Endothelial cell (in vitro differentiated cells): ENCODE measurements around the gene FAM107B. TPM values are rescaled to one million over a fixed set of nuclear protein-coding genes. Genes with fewer than 3 reads are reported as not detected.

Experiments used
- DNase-seq: peaks from one replicate; pipeline ENCODE4 v3.0.0; 2021; ENCODE audit warnings: low spot score
- H3K27ac Mint-ChIP-seq: one replicate; pipeline ENCODE4 v1.8.0; 2021; ENCODE audit warnings: mixed read lengths, inconsistent platforms; ENCODE audit not compliant: unreplicated experiment
- H3K27me3 Mint-ChIP-seq: one replicate; pipeline ENCODE4 v1.8.0; 2021; ENCODE audit warnings: mild to moderate bottlenecking, moderate library complexity, mixed read lengths, inconsistent platforms; ENCODE audit not compliant: unreplicated experiment
- H3K36me3 Mint-ChIP-seq: one replicate; pipeline ENCODE4 v1.8.0; 2021; ENCODE audit warnings: mild to moderate bottlenecking, low read depth, mixed read lengths, inconsistent platforms; ENCODE audit not compliant: unreplicated experiment
- H3K4me1 Mint-ChIP-seq: one replicate; pipeline ENCODE4 v1.8.0; 2021; ENCODE audit warnings: mild to moderate bottlenecking, mixed read lengths, inconsistent platforms; ENCODE audit not compliant: unreplicated experiment
- H3K4me3 Mint-ChIP-seq: one replicate; pipeline ENCODE4 v1.8.0; 2021; ENCODE audit warnings: mild to moderate bottlenecking, mixed read lengths, inconsistent platforms; ENCODE audit not compliant: unreplicated experiment
- H3K9me3 Mint-ChIP-seq: one replicate; pipeline ENCODE4 v1.8.0; 2021; ENCODE audit warnings: mixed read lengths, inconsistent platforms; ENCODE audit not compliant: unreplicated experiment
- total RNA-seq: library from RNA; stranded (reverse); fragmentation: NEBNext Ultra II Directional; extraction: Animal tissue kit (Norgen Biotek cat#: 25700); gene quantifications from one replicate; pipeline ENCODE4 v1.2.1, GENCODE V29; 2021; ENCODE audit not compliant: unreplicated experiment
- TF ChIP-seq, protein P1 (sequence below): fragments of 200-600 bp; sonication (generic); IDR thresholded peaks from one replicate; pipeline ENCODE4 v1.5.0; 2021; ENCODE audit warnings: antibody characterized with exemption; ENCODE audit not compliant: unreplicated experiment

The FAM107B gene
- total RNA-seq, 1 donor from 2014 or later: 462 TPM

- peaks cover 85% of the 10 kb centered on the region for H3K4me1 Mint-ChIP-seq
- no peak overlapping the region for H3K4me3 Mint-ChIP-seq
- DNase-seq: no peak
- H3K27ac Mint-ChIP-seq: no peak overlapping the region
- H3K27me3 Mint-ChIP-seq: peaks cover 11% of the 10 kb centered on the region
- H3K9me3 Mint-ChIP-seq: no peaks in the 10 kb centered on the region
- peaks cover 33% of the 10 kb centered on the region for H3K36me3 Mint-ChIP-seq
- TF ChIP-seq, protein P1, sequence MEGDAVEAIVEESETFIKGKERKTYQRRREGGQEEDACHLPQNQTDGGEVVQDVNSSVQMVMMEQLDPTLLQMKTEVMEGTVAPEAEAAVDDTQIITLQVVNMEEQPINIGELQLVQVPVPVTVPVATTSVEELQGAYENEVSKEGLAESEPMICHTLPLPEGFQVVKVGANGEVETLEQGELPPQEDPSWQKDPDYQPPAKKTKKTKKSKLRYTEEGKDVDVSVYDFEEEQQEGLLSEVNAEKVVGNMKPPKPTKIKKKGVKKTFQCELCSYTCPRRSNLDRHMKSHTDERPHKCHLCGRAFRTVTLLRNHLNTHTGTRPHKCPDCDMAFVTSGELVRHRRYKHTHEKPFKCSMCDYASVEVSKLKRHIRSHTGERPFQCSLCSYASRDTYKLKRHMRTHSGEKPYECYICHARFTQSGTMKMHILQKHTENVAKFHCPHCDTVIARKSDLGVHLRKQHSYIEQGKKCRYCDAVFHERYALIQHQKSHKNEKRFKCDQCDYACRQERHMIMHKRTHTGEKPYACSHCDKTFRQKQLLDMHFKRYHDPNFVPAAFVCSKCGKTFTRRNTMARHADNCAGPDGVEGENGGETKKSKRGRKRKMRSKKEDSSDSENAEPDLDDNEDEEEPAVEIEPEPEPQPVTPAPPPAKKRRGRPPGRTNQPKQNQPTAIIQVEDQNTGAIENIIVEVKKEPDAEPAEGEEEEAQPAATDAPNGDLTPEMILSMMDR: no peak
Measured at GRCh38 chr10:14557567-14557966, 217.1 kb downstream of the FAM107B start.

GRCh38 chr10:14556285-14556956, 218.3 kb downstream of the FAM107B start:
- Mint-ChIP-seq H3K27ac (peak overlapping the region; percentile 72), H3K9me3 (no peaks in the 10 kb centered on the region), H3K4me1 (peaks cover 84% of the 10 kb centered on the region), H3K36me3 (peaks cover 42% of the 10 kb centered on the region), H3K4me3 (peak overlapping the region; percentile 79), H3K27me3 (peaks cover 11% of the 10 kb centered on the region)
- no peak for DNase-seq
- TF ChIP-seq, protein P1: no peak

DNA sequence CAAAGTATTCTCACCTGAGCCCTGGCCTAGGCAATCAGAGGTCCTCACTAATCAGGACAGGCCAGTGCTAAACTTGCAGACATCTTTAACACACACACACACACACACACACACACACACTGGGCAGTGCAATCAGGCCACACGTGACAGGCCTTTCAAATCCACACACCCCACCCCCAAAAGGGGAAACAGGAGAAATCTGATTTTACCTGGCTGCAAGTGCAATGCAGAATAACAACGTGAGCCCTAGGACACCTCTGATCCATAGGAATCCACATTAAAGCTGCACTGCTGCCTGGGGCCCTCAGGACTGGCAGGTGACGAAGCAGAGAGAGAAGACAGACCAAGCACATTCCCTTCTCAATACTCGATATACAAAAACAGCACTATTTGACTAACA, 218.9 kb downstream of the FAM107B start:
- DNase-seq: no peak
- peak overlapping the region; percentile 79 for H3K4me3 Mint-ChIP-seq

DNA sequence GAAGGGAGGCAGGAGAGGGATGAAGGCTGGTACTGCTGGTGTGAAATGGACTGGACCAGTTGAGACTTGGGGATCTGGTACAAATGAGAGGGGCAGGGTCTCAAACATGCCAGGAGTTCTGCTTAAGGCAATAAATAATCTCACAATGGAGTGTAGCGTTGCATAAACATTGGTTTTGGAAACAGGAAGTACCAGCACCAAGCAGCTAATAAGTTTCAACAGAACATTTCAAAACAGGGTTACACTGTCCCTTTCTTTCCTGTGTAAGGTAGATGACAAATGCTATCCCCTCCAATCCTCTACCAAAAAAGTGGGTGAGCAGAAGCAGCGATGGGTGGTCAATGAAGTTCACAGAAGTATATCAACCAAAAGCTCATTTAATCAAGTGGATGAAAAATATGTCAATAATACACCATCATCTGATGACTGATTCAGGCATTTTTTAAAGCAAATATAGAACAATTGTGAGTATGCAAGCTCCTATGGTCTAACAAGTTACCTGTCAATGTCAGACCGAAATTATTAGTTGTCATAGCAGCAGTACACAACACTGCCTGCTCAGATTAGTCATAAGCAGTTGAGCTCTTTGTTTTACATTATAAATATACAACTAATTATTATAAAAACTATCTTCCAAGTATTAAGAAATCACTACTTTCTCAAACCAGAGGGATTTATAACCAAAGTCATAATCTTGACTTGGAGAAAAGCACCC, 220.0 kb downstream of the FAM107B start:
- peak overlapping the region; percentile 77 for H3K4me3 Mint-ChIP-seq
- H3K36me3 Mint-ChIP-seq: peaks cover 35% of the 10 kb centered on the region
- peaks cover 80% of the 10 kb centered on the region for H3K4me1 Mint-ChIP-seq
- H3K9me3 Mint-ChIP-seq: no peaks in the 10 kb centered on the region
- TF ChIP-seq, protein P1: no peak
- peaks cover 7% of the 10 kb centered on the region for H3K27me3 Mint-ChIP-seq
- H3K27ac Mint-ChIP-seq: peak overlapping the region; percentile 96
- no peak for DNase-seq

More for the DNA sequence above, 218.9 kb downstream of the FAM107B start:
- Mint-ChIP-seq H3K27ac (peak overlapping the region; percentile 72), H3K36me3 (peaks cover 36% of the 10 kb centered on the region), H3K4me1 (peaks cover 80% of the 10 kb centered on the region), H3K9me3 (no peaks in the 10 kb centered on the region), H3K27me3 (peaks cover 7% of the 10 kb centered on the region)
- TF ChIP-seq, protein P1: no peak

GRCh38 chr10:14554091-14554490, 220.6 kb downstream of the FAM107B start:
- Mint-ChIP-seq H3K9me3 (no peaks in the 10 kb centered on the region), H3K27me3 (peaks cover 9% of the 10 kb centered on the region), H3K36me3 (peaks cover 38% of the 10 kb centered on the region), H3K27ac (peak overlapping the region; percentile 96), H3K4me1 (peaks cover 82% of the 10 kb centered on the region), H3K4me3 (peak overlapping the region; percentile 77)
- DNase-seq: no peak
- TF ChIP-seq, protein P1: no peak
